RWPE2 (cell line): ENCODE data around the gene SPANXB1.
"Not testable (repeated sequence)": the region's sequence is repeated elsewhere in the genome, so short reads cannot be mapped to it uniquely, and the experiment has no call there.

Source experiments
- ATAC-seq: fragments of 200-7000 bp; cut with Tn5 transposase; 3 replicates; pipeline ENCODE4 v1.9.1; 2021; ENCODE audit warnings: low read depth
- DNase-seq: peaks from one replicate; pipeline ENCODE4 v3.0.0-alpha.2; 2020; ENCODE audit warnings: low spot score
- H3K27ac ChIP-seq: fragments of 450-650 bp; 2 replicates; pipeline ENCODE4 v1.5.1; 2017; ENCODE audit warnings: mild to moderate bottlenecking; ENCODE audit not compliant: poor library complexity, severe bottlenecking
- H3K27me3 ChIP-seq: fragments of 250-450 bp; sonication (Bioruptor Pico); 2 replicates; pipeline ENCODE4 v1.5.1; 2021; ENCODE audit warnings: mild to moderate bottlenecking, moderate library complexity; ENCODE audit not compliant: insufficient read depth, poor library complexity, severe bottlenecking
- H3K36me3 ChIP-seq: fragments of 250-450 bp; sonication (Bioruptor Pico); 2 replicates; pipeline ENCODE4 v1.5.1; 2020; ENCODE audit warnings: low read depth, mild to moderate bottlenecking, moderate library complexity
- H3K4me1 ChIP-seq: fragments of 250-450 bp; sonication (Bioruptor Pico); 2 replicates; pipeline ENCODE4 v1.5.1; 2021; ENCODE audit warnings: mild to moderate bottlenecking, moderate library complexity; ENCODE audit not compliant: insufficient read depth, poor library complexity, severe bottlenecking
- H3K4me3 ChIP-seq: fragments of 250-450 bp; sonication (Bioruptor Pico); 2 replicates; pipeline ENCODE4 v1.5.1; 2021; ENCODE audit warnings: mild to moderate bottlenecking, moderate library complexity; ENCODE audit not compliant: severe bottlenecking
- H3K9me3 ChIP-seq: fragments of 250-450 bp; sonication (Bioruptor Pico); 2 replicates; pipeline ENCODE4 v1.5.1; 2021; ENCODE audit warnings: mild to moderate bottlenecking, moderate library complexity; ENCODE audit not compliant: severe bottlenecking
- TF ChIP-seq, protein P1 (sequence below): fragments of 450-650 bp; IDR thresholded peaks from one replicate; pipeline ENCODE4 v1.5.1; 2017; ENCODE audit warnings: mild to moderate bottlenecking, moderate library complexity; ENCODE audit not compliant: poor library complexity, severe bottlenecking

SPANXB1 gene

DNA sequence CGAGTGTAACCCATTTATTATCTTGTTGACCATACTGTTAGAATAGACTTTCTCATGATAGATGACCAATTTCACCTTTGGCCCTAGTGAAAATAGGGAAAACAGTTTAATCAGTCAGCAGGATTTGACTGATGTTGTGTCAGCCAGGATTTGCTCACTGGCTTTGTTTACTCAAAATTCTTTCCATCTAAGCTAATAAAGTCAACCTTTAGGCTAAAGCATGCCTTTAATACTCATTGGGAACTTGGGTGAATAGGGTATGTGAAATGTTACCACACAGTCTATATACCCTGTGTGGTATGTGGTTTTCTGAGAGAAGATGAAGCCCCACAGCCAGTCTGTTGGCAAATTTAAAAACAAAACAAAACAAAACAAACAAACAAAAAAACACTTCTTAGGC lies 18.7 kb upstream of the SPANXB1 start:
- TF ChIP-seq, protein P1, sequence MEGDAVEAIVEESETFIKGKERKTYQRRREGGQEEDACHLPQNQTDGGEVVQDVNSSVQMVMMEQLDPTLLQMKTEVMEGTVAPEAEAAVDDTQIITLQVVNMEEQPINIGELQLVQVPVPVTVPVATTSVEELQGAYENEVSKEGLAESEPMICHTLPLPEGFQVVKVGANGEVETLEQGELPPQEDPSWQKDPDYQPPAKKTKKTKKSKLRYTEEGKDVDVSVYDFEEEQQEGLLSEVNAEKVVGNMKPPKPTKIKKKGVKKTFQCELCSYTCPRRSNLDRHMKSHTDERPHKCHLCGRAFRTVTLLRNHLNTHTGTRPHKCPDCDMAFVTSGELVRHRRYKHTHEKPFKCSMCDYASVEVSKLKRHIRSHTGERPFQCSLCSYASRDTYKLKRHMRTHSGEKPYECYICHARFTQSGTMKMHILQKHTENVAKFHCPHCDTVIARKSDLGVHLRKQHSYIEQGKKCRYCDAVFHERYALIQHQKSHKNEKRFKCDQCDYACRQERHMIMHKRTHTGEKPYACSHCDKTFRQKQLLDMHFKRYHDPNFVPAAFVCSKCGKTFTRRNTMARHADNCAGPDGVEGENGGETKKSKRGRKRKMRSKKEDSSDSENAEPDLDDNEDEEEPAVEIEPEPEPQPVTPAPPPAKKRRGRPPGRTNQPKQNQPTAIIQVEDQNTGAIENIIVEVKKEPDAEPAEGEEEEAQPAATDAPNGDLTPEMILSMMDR: no peak
- ATAC-seq (no peak), DNase-seq (no peak)
- Histone ChIP-seq H3K4me3 (no peak overlapping the region), H3K9me3 (no peaks in the 10 kb centered on the region), H3K36me3 (no peaks in the 10 kb centered on the region), H3K27ac (no peak overlapping the region), H3K27me3 (no peaks in the 10 kb centered on the region), H3K4me1 (no peaks in the 10 kb centered on the region)

DNA sequence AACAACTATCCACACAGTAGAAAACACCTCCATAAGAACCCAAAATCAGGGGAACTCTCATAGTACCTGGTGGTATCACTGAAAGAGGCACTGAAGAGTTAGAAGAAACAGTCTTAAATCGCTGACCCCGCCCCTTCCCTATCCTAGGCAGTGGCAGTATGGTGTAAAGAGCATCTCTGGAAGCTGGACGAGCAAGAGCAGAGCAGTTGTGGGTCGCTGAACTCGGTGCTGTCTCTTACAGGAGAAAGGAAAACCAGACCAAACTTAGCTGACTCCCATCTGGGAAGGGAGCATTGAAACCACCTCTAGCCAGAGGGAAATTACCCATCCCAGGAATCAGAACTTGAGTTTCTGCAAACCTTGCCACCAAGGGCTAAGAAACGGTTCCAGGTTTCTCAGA lies 2.8 kb downstream of the SPANXB1 start:
- DNase-seq, H3K4me1 ChIP-seq, ATAC-seq, H3K4me3 ChIP-seq, H3K9me3 ChIP-seq, H3K27ac ChIP-seq, H3K27me3 ChIP-seq, H3K36me3 ChIP-seq: not testable (repeated sequence)

DNA sequence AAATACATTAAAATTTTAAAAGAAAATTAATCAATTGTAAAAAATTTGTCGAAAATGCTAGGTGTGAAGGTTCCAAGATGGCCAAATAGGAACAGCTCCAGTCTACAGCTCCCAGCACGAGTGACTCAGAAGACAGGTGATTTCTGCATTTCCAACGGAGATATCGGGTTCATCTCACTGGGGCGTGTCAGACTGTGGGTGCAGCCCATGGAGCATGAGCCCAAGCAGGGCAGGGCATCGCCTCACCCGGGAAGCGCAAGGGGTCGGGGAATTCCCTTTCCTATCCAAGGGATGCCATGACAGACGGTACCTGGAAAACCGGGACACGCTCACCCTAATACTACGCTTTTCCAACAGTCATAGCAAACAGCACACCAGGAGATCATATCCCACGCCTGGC lies 41.9 kb downstream of the SPANXB1 start:
- DNase-seq, ATAC-seq, H3K27ac ChIP-seq, H3K36me3 ChIP-seq, H3K4me1 ChIP-seq, H3K4me3 ChIP-seq, H3K9me3 ChIP-seq, H3K27me3 ChIP-seq: not testable (repeated sequence)

DNA sequence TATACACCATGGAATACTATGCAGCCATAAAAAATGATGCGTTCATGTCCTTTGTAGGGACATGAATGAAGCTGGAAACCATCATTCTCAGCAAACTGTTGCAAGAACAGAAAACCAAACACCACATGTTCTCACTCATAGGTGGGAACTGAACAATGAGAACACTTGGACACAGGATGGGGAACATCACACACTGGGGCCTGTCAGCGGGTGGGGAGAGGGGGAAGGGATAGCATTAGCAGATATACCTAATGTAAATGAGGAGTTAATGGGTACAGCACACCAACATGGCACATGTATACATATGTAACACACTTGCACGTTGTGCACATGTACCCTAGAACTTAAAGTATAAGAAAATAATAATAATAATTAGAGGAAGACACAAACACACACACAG lies 47.5 kb downstream of the SPANXB1 start:
- H3K4me1 ChIP-seq, H3K27me3 ChIP-seq, H3K27ac ChIP-seq, H3K9me3 ChIP-seq, DNase-seq, H3K36me3 ChIP-seq, ATAC-seq, H3K4me3 ChIP-seq: not testable (repeated sequence)

DNA sequence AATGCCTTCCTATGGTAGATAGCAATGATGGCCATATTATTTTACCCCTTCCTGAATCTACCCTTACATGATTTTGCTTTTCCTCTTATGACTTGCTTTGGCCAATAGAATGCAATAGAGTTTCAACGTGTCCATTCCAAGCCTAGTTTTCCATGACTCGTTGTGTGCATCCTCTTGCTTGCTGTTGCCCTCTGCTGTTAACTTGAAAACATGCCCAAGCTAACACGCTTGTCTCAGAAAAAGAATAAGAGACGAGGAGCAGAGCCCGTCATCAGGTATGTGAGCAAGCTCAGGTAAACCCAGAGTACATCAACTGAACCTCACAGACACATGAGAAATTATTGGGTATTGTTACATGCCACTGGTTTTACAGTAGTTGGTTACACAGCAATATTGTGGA lies 49.7 kb downstream of the SPANXB1 start:
- not testable (repeated sequence) for H3K36me3 ChIP-seq, H3K4me3 ChIP-seq, H3K27ac ChIP-seq, DNase-seq, H3K9me3 ChIP-seq, H3K4me1 ChIP-seq, H3K27me3 ChIP-seq, ATAC-seq
